K562 (cell line): ENCODE data around the gene LAMTOR4.

Experiments used
- CHD4 ChIP-seq: fragments of 200-600 bp; sonication (generic); IDR thresholded peaks from 3 replicates; pipeline ENCODE4 v1.6.1; 2012; ENCODE audit warnings: low read depth, mild to moderate bottlenecking, mixed read lengths, low read length, inconsistent platforms; ENCODE audit not compliant: insufficient read depth, insufficient replicate concordance, poor library complexity, severe bottlenecking
- MAZ ChIP-seq, 2 experiments: fragments of 450-650 bp in 1 of 2; sonication (generic) in 1 of 2; formaldehyde crosslinking; IDR thresholded peaks in 1 of 2; conservative IDR thresholded peaks in 1 of 2; 2 replicates each; pipeline versions ENCODE4 v1.4.0 to v1.5.0; 2020; ENCODE audit warnings: mild to moderate bottlenecking in 1 of 2, missing genetic modification reagents in 1 of 2
- POLR2A ChIP-seq: fragments of 450-650 bp; conservative IDR thresholded peaks from 2 replicates; pipeline ENCODE4 v1.6.1; 2016
- SNIP1 ChIP-seq: fragments of 450-650 bp; IDR thresholded peaks from 2 replicates; pipeline ENCODE4 v1.7.1; 2017; ENCODE audit warnings: low read depth, mild to moderate bottlenecking
- TCFL5 ChIP-seq: fragments of 250-450 bp; sonication (Bioruptor Pico); conservative IDR thresholded peaks from 2 replicates; pipeline ENCODE4 v1.6.1; 2021; ENCODE audit warnings: mild to moderate bottlenecking, moderate library complexity, matching md5 sums
- TF ChIP-seq, protein P1 (sequence below): fragments of 150-350 bp; IDR thresholded peaks from 2 replicates; pipeline ENCODE4 v1.6.1; 2014; ENCODE audit warnings: low read depth, mild to moderate bottlenecking, low read length, borderline replicate concordance
- TF ChIP-seq, protein P2 (sequence below): fragments of 200-600 bp; sonication (generic); IDR thresholded peaks from one replicate; pipeline ENCODE4 v1.6.1; 2012; ENCODE audit warnings: mild to moderate bottlenecking, low read depth, low read length, inconsistent platforms
- TF ChIP-seq, protein P3 (sequence below): sonication (generic); formaldehyde crosslinking; IDR thresholded peaks from 2 replicates; pipeline ENCODE4 v1.8.0; 2022; ENCODE audit warnings: missing genetic modification reagents, mild to moderate bottlenecking, borderline replicate concordance

DNA sequence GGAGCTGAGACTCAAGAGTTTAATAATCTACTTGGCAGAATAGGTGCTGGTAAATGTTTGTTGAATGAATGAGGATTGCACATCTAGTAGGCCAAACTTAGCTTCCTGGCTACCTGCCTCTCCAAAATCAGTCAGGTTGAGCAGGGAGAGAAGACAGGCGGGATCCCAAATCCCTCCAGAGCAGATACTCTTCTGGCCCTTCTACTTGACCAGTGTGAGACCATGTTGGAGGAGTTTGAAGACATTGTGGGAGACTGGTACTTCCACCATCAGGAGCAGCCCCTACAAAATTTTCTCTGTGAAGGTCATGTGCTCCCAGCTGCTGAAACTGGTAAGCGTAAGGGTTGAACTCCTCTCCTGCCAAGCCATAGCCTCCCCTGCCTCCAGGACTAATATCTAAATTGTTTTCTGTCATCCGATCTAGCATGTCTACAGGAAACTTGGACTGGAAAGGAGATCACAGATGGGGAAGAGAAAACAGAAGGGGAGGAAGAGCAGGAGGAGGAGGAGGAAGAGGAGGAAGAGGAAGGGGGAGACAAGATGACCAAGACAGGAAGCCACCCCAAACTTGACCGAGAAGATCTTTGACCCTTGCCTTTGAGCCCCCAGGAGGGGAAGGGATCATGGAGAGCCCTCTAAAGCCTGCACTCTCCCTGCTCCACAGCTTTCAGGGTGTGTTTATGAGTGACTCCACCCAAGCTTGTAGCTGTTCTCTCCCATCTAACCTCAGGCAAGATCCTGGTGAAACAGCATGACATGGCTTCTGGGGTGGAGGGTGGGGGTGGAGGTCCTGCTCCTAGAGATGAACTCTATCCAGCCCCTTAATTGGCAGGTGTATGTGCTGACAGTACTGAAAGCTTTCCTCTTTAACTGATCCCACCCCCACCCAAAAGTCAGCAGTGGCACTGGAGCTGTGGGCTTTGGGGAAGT lies 24.2 kb upstream of the LAMTOR4 start:
- TF ChIP-seq, protein P1, sequence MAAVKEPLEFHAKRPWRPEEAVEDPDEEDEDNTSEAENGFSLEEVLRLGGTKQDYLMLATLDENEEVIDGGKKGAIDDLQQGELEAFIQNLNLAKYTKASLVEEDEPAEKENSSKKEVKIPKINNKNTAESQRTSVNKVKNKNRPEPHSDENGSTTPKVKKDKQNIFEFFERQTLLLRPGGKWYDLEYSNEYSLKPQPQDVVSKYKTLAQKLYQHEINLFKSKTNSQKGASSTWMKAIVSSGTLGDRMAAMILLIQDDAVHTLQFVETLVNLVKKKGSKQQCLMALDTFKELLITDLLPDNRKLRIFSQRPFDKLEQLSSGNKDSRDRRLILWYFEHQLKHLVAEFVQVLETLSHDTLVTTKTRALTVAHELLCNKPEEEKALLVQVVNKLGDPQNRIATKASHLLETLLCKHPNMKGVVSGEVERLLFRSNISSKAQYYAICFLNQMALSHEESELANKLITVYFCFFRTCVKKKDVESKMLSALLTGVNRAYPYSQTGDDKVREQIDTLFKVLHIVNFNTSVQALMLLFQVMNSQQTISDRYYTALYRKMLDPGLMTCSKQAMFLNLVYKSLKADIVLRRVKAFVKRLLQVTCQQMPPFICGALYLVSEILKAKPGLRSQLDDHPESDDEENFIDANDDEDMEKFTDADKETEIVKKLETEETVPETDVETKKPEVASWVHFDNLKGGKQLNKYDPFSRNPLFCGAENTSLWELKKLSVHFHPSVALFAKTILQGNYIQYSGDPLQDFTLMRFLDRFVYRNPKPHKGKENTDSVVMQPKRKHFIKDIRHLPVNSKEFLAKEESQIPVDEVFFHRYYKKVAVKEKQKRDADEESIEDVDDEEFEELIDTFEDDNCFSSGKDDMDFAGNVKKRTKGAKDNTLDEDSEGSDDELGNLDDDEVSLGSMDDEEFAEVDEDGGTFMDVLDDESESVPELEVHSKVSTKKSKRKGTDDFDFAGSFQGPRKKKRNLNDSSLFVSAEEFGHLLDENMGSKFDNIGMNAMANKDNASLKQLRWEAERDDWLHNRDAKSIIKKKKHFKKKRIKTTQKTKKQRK = no peak
- TF ChIP-seq, protein P2, sequence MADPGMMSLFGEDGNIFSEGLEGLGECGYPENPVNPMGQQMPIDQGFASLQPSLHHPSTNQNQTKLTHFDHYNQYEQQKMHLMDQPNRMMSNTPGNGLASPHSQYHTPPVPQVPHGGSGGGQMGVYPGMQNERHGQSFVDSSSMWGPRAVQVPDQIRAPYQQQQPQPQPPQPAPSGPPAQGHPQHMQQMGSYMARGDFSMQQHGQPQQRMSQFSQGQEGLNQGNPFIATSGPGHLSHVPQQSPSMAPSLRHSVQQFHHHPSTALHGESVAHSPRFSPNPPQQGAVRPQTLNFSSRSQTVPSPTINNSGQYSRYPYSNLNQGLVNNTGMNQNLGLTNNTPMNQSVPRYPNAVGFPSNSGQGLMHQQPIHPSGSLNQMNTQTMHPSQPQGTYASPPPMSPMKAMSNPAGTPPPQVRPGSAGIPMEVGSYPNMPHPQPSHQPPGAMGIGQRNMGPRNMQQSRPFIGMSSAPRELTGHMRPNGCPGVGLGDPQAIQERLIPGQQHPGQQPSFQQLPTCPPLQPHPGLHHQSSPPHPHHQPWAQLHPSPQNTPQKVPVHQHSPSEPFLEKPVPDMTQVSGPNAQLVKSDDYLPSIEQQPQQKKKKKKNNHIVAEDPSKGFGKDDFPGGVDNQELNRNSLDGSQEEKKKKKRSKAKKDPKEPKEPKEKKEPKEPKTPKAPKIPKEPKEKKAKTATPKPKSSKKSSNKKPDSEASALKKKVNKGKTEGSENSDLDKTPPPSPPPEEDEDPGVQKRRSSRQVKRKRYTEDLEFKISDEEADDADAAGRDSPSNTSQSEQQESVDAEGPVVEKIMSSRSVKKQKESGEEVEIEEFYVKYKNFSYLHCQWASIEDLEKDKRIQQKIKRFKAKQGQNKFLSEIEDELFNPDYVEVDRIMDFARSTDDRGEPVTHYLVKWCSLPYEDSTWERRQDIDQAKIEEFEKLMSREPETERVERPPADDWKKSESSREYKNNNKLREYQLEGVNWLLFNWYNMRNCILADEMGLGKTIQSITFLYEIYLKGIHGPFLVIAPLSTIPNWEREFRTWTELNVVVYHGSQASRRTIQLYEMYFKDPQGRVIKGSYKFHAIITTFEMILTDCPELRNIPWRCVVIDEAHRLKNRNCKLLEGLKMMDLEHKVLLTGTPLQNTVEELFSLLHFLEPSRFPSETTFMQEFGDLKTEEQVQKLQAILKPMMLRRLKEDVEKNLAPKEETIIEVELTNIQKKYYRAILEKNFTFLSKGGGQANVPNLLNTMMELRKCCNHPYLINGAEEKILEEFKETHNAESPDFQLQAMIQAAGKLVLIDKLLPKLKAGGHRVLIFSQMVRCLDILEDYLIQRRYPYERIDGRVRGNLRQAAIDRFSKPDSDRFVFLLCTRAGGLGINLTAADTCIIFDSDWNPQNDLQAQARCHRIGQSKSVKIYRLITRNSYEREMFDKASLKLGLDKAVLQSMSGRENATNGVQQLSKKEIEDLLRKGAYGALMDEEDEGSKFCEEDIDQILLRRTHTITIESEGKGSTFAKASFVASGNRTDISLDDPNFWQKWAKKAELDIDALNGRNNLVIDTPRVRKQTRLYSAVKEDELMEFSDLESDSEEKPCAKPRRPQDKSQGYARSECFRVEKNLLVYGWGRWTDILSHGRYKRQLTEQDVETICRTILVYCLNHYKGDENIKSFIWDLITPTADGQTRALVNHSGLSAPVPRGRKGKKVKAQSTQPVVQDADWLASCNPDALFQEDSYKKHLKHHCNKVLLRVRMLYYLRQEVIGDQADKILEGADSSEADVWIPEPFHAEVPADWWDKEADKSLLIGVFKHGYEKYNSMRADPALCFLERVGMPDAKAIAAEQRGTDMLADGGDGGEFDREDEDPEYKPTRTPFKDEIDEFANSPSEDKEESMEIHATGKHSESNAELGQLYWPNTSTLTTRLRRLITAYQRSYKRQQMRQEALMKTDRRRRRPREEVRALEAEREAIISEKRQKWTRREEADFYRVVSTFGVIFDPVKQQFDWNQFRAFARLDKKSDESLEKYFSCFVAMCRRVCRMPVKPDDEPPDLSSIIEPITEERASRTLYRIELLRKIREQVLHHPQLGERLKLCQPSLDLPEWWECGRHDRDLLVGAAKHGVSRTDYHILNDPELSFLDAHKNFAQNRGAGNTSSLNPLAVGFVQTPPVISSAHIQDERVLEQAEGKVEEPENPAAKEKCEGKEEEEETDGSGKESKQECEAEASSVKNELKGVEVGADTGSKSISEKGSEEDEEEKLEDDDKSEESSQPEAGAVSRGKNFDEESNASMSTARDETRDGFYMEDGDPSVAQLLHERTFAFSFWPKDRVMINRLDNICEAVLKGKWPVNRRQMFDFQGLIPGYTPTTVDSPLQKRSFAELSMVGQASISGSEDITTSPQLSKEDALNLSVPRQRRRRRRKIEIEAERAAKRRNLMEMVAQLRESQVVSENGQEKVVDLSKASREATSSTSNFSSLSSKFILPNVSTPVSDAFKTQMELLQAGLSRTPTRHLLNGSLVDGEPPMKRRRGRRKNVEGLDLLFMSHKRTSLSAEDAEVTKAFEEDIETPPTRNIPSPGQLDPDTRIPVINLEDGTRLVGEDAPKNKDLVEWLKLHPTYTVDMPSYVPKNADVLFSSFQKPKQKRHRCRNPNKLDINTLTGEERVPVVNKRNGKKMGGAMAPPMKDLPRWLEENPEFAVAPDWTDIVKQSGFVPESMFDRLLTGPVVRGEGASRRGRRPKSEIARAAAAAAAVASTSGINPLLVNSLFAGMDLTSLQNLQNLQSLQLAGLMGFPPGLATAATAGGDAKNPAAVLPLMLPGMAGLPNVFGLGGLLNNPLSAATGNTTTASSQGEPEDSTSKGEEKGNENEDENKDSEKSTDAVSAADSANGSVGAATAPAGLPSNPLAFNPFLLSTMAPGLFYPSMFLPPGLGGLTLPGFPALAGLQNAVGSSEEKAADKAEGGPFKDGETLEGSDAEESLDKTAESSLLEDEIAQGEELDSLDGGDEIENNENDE = no peak
- TF ChIP-seq SNIP1 (no peak), TCFL5 (CRISPR knock-in tag) (no peak), MAZ (CRISPR knock-in tag; conservative IDR thresholded peaks at IDR 0.05 in 1 of 2, IDR thresholded peaks at IDR 0.05 in 1 of 2) (no peak; a peak in 1 of 4 replicates), POLR2A (no peak; the same call in 1 of the 2 replicates), CHD4 (no peak)
- TF ChIP-seq, protein P3, sequence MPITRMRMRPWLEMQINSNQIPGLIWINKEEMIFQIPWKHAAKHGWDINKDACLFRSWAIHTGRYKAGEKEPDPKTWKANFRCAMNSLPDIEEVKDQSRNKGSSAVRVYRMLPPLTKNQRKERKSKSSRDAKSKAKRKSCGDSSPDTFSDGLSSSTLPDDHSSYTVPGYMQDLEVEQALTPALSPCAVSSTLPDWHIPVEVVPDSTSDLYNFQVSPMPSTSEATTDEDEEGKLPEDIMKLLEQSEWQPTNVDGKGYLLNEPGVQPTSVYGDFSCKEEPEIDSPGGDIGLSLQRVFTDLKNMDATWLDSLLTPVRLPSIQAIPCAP (CRISPR knock-in tag) = no peak
